ENCODE measurements around the gene RASSF5.

Gene RASSF5

GRCh38 chr1:206566999-206567398, 59.7 kb downstream of the RASSF5 start:
- TF ChIP-seq CTCF (IDR thresholded peaks at IDR 0.05; ENCODE audit: low read depth, low read length, missing control alignments): no peak
- no peak for DNase-seq (ENCODE audit: low read depth)
- H3K4me3 ChIP-seq (ENCODE audit: low read depth, low read length): no peak overlapping the region

GRCh38 chr1:206568256-206568655, 60.9 kb downstream of the RASSF5 start:
- no peak for DNase-seq (ENCODE audit: low read depth)
- TF ChIP-seq CTCF (IDR thresholded peaks at IDR 0.05; ENCODE audit: low read depth, low read length, missing control alignments): no peak

GRCh38 chr1:206568779-206569352, 61.5 kb downstream of the RASSF5 start:
- no peak for TF ChIP-seq CTCF (IDR thresholded peaks at IDR 0.05; ENCODE audit: low read depth, low read length, missing control alignments)
- DNase-seq (ENCODE audit: low read depth): no peak
- H3K4me3 ChIP-seq (ENCODE audit: low read depth, low read length): no peak overlapping the region

More at GRCh38 chr1:206568256-206568655, 60.9 kb downstream of the RASSF5 start:
- no peak overlapping the region for H3K4me3 ChIP-seq (ENCODE audit: low read depth, low read length)

- no peak for TF ChIP-seq CTCF (IDR thresholded peaks at IDR 0.05; ENCODE audit: low read depth, low read length, missing control alignments)
- H3K4me3 ChIP-seq (ENCODE audit: low read depth, low read length): no peak overlapping the region
- no peak for DNase-seq (ENCODE audit: low read depth)
These were observed 62.2 kb downstream of the RASSF5 start for GRCh38 chr1:206569556-206569955.

- no peak for DNase-seq (ENCODE audit: low read depth)
- TF ChIP-seq CTCF (IDR thresholded peaks at IDR 0.05; ENCODE audit: low read depth, low read length, missing control alignments): no peak
- H3K4me3 ChIP-seq (ENCODE audit: low read depth, low read length): no peak overlapping the region
These were observed 63.2 kb downstream of the RASSF5 start for GRCh38 chr1:206570529-206570928.

GRCh38 chr1:206572835-206573234, 65.5 kb downstream of the RASSF5 start:
- no peak for TF ChIP-seq CTCF (IDR thresholded peaks at IDR 0.05; ENCODE audit: low read depth, low read length, missing control alignments)
- DNase-seq (ENCODE audit: low read depth): no peak
- no peak overlapping the region for H3K4me3 ChIP-seq (ENCODE audit: low read depth, low read length)

- no peak overlapping the region for H3K4me3 ChIP-seq (ENCODE audit: low read depth, low read length)
- no peak for DNase-seq (ENCODE audit: low read depth)
- no peak for TF ChIP-seq CTCF (IDR thresholded peaks at IDR 0.05; ENCODE audit: low read depth, low read length, missing control alignments)
These were observed 66.0 kb downstream of the RASSF5 start for GRCh38 chr1:206573319-206573718.
